ES-I3 (cell line): ENCODE results near the gene TLCD3A.
"Not testable (repeated sequence)": the region's sequence is repeated elsewhere in the genome, so short reads cannot be mapped to it uniquely, and the experiment has no call there.

ENCODE experiments used
- H3K36me3 ChIP-seq: 2 replicates; pipeline ENCODE4 v1.6.1; 2013; ENCODE audit warnings: mild to moderate bottlenecking, low read length, control low read depth, moderate library complexity; ENCODE audit not compliant: insufficient read depth
- H3K4me1 ChIP-seq: 2 replicates; pipeline ENCODE4 v1.6.1; 2013; ENCODE audit warnings: mild to moderate bottlenecking, control low read depth, low read length; ENCODE audit not compliant: insufficient read depth
- H3K9ac ChIP-seq: 2 replicates; pipeline ENCODE4 v1.6.1; 2013; ENCODE audit warnings: low read depth, mild to moderate bottlenecking, low read length, moderate library complexity
- H3K9me3 ChIP-seq: 2 replicates; pipeline ENCODE4 v1.6.1; 2013; ENCODE audit warnings: mild to moderate bottlenecking, low read length, moderate library complexity; ENCODE audit not compliant: control insufficient read depth, insufficient read depth

TLCD3A gene

DNA sequence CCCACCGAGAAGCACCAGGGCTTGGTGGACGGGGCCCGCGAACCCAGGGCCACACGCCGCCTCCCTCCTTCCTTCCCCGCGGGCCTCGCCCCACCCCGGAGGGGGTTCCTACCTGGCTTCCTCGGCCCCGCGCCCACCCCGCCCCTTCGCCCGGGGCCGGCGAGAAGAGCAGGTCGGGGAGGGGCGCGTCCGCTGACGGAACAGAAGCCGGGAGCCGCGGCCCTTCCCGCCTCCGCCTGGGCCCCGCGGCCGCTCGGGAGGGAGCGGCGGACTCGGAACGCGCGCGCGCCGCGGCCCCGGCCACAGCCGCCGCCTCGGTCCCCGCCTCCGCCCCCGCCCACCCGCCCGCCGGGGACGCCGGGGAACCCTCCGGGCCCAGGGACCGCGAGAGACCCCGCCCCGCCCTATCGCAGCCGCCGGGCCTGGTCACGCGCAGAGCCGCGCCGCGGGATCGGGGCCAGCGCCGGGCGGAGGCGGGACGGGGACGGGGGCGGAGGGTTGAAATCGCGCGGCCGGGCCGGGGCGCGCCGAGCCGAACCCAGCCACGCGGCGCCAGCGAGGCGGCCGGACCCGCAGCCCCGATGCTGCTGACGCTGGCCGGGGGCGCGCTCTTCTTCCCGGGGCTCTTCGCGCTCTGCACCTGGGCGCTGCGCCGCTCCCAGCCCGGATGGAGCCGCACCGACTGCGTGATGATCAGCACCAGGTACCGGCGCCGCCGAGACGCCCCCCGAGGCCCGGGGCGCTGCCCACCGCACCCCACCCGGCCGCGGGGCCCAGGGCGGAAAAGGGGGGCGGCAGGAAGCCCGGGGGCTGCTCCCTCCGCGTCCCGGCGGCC is at the start of gene TLCD3A:
TLCD3A (plus strand) TSS at position 530 of the 835 bp plus-strand sequence; CDS start at position 582, 52 bp downstream.
- Histone ChIP-seq H3K9ac (peak within 1 kb of the TSS; percentile 96), H3K4me1 (peaks cover 12% of the 10 kb centered on the region; the same call in 1 of the 2 replicates), H3K36me3 (no peaks in the 10 kb centered on the region), H3K9me3 (no peaks in the 10 kb centered on the region)

DNA sequence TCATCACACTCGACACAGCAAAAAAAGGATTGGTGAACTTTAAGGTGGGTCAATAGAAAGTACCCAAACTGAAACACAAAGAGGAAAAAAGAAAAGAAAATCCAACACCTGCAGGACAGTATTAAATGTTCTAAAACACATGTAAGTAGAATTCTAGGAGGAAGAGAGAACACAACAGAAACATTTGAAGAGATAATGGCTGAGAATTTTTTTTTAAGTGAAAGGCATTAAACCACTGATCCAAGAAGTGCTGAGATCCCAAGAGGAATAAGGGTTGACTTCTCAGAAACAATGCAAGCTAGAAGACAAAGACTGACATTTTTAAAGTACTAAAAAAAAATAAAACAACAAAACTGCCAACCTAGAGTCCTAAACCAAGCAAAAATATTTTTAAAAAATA is 49.4 kb upstream of the TLCD3A start:
- no peaks in the 10 kb centered on the region for H3K9me3 ChIP-seq
- H3K4me1 ChIP-seq, result no peaks in the 10 kb centered on the region
- H3K36me3 ChIP-seq, result no peaks in the 10 kb centered on the region
- no peak overlapping the region for H3K9ac ChIP-seq

- Histone ChIP-seq H3K9me3 (no peaks in the 10 kb centered on the region), H3K9ac (no peak overlapping the region), H3K4me1 (no peaks in the 10 kb centered on the region), H3K36me3 (no peaks in the 10 kb centered on the region)
Measured at GRCh38 chr17:683499-684254, 48.7 kb upstream of the TLCD3A start.

GRCh38 chr17:685006-685405 is 47.4 kb upstream of the TLCD3A start:
- H3K9me3 ChIP-seq, result no peaks in the 10 kb centered on the region
- no peak overlapping the region for H3K9ac ChIP-seq
- H3K36me3 ChIP-seq, result no peaks in the 10 kb centered on the region
- H3K4me1 ChIP-seq, result peaks cover 5% of the 10 kb centered on the region; the same call in 1 of the 2 replicates

- Histone ChIP-seq H3K36me3 (no peaks in the 10 kb centered on the region; the same call in 1 of the 2 replicates), H3K9ac (no peak overlapping the region), H3K9me3 (no peaks in the 10 kb centered on the region), H3K4me1 (peaks cover 6% of the 10 kb centered on the region; the same call in 1 of the 2 replicates)
Measured at GRCh38 chr17:688100-688989, 44.1 kb upstream of the TLCD3A start.

- Histone ChIP-seq H3K9ac (no peak overlapping the region), H3K9me3 (no peaks in the 10 kb centered on the region), H3K4me1 (peaks cover 15% of the 10 kb centered on the region), H3K36me3 (peaks cover under 1% of the 10 kb centered on the region; the same call in 1 of the 2 replicates)
Measured at GRCh38 chr17:689556-690275, 42.7 kb upstream of the TLCD3A start.

GRCh38 chr17:690361-690760 is 42.0 kb upstream of the TLCD3A start:
- Histone ChIP-seq H3K9ac (no peak overlapping the region), H3K4me1 (peaks cover 15% of the 10 kb centered on the region), H3K36me3 (peaks cover 5% of the 10 kb centered on the region; the same call in 1 of the 2 replicates), H3K9me3 (no peaks in the 10 kb centered on the region)

DNA sequence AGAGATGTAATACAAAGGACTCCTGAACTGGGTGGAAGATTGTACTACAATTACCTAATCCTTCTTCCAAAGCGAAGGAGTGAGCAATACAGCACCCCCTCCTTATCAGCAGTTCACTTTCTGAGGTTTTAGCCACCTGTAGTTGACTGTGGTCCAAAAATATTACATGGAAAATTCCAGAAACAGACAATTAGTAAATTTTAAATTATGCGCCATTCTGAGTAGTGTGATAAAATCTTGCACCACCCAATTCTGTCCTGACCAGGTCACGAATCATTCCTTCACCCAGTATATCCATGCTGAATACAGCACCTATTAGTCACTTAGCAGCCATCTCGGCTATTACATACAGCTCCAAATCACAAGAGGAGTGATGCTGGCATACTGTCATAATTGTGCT is 41.0 kb upstream of the TLCD3A start:
- Histone ChIP-seq H3K9ac (no peak overlapping the region), H3K4me1 (peaks cover 15% of the 10 kb centered on the region), H3K36me3 (peaks cover 5% of the 10 kb centered on the region; the same call in 1 of the 2 replicates), H3K9me3 (no peaks in the 10 kb centered on the region)

DNA sequence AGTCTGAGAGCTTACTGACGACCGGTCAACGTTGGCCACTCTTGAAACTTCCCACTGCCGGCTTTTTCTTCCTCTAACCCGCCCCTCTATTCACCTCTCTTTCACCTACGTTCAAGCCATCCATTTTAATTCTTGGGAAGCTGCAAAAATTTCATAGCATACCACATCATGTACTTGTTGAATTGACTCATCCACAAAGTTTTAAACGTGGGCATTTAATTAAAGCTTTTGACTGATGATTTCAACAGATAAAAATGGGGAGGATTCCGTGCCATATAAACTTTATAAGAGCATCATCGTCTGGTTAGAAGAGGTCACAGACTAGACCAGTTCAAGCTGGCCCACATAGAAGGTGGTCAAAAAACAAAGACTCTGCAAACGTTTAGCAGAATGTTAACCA is 40.3 kb upstream of the TLCD3A start:
- Histone ChIP-seq H3K9me3 (no peaks in the 10 kb centered on the region), H3K36me3 (peaks cover 5% of the 10 kb centered on the region; the same call in 1 of the 2 replicates), H3K9ac (no peak overlapping the region), H3K4me1 (peaks cover 15% of the 10 kb centered on the region)

GRCh38 chr17:693791-694638 is 38.4 kb upstream of the TLCD3A start:
- Histone ChIP-seq H3K4me1 (peaks cover 15% of the 10 kb centered on the region), H3K36me3 (peaks cover 5% of the 10 kb centered on the region; the same call in 1 of the 2 replicates), H3K9ac (no peak overlapping the region), H3K9me3 (no peaks in the 10 kb centered on the region)

DNA sequence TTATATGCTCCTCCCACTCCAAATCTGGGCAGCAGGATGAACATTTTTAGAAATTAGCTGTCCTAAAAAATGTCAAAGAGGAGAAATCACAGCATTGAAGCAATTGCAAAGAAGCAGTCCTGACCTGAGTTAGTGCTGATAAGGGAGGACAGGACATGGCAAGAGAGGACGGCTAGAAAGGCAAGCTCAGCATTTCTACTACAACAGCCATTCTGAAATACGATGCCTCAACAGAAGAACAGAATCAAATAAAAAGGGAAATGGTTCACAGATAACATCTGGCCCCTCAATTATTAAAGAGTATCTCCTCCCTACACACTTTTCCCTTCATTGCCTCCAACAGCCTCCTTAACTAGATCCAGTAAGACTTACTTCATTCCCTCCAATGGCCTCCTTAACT is 36.0 kb upstream of the TLCD3A start:
- Histone ChIP-seq H3K9ac (no peak overlapping the region), H3K36me3 (peaks cover 8% of the 10 kb centered on the region; the same call in 1 of the 2 replicates), H3K9me3 (no peaks in the 10 kb centered on the region), H3K4me1 (peaks cover 8% of the 10 kb centered on the region)

- H3K36me3 ChIP-seq, result peaks cover 8% of the 10 kb centered on the region; the same call in 1 of the 2 replicates
- no peak overlapping the region for H3K9ac ChIP-seq
- H3K4me1 ChIP-seq, result peaks cover 8% of the 10 kb centered on the region
- no peaks in the 10 kb centered on the region for H3K9me3 ChIP-seq
Measured at GRCh38 chr17:697682-698081, 34.7 kb upstream of the TLCD3A start.

DNA sequence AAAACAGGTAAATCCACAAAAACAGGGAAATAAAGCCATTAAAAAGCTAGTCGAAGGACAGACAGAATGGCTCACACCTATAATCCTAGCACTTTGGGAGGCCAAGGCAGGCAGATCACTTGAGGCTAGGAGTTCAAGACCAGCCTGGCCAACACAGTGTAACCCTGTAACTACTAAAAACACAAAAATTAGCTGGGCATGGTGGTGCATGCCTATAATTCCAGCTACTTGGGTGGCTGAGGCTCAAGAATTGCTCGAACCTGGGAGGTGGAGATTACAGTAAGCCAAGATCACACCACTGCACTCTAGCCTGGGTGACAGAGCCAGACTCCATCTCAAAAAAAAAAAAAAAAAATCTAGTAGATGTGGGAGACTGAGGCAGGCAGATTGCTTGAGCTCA is 34.3 kb upstream of the TLCD3A start:
- not testable (repeated sequence) for H3K9ac ChIP-seq, H3K36me3 ChIP-seq, H3K4me1 ChIP-seq, H3K9me3 ChIP-seq
